ENCODE results near the gene REEP6.
"Not testable (repeated sequence)": the region's sequence is repeated elsewhere in the genome, so short reads cannot be mapped to it uniquely, and the experiment has no call there.

REEP6 gene

DNA sequence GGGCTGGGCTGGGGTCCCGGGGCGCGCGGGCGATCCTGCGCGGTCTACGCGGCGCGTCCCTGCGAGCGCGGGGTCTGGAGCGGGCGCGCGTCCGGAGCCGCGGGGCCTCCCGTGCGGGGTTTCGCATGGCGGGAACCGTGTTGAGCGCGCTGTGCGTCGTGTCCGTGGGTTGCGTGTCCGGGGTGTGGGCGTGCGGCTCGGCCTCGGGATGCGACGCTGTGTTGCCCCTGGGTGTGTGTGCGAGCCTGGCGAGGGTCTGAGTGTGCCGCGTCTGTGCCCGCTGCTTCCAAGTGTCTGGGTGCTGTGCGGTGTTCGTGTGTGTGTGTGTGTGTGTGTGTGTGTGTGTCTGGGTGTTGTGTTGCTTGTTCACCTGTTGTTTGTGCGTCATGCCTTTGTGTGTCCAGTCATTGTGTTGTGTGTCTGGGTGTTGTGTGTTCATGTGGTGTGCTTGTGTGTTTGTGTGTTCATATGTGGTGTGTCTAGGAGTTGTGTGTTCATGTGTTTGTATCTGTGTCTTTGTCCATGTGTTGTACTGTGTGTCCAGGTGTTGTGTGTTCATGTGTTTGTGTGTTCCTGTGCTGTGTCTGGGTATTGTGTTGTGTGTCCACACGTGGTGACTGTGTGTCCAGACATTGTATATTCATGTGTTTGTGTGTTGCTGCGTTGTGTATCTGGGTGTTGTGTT, 33.4 kb downstream of the REEP6 start:
- no peak for DNase-seq (ENCODE audit: low spot score)

DNA sequence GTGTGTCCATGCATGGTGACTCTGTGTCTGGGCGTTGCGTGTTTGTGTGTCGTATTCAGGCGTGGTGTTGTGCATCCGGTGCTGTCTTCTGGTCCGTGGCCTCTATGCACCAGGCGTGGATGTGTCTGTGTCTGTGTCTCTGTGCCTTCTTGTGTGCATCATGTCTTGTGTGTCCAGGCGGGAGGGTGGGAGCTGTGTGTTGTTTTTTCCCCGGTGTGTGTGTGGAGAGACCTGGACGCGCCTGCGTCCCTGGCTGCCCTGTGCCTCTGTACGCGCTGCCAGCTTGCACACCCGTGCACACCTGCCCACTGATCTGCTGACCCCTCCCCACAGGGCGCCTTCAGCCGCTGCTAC, 34.0 kb downstream of the REEP6 start:
- no peak for DNase-seq (ENCODE audit: low spot score)

GRCh38 chr19:1525343-1525742, 34.4 kb downstream of the REEP6 start:
- DNase-seq (ENCODE audit: low spot score) = no peak

DNA sequence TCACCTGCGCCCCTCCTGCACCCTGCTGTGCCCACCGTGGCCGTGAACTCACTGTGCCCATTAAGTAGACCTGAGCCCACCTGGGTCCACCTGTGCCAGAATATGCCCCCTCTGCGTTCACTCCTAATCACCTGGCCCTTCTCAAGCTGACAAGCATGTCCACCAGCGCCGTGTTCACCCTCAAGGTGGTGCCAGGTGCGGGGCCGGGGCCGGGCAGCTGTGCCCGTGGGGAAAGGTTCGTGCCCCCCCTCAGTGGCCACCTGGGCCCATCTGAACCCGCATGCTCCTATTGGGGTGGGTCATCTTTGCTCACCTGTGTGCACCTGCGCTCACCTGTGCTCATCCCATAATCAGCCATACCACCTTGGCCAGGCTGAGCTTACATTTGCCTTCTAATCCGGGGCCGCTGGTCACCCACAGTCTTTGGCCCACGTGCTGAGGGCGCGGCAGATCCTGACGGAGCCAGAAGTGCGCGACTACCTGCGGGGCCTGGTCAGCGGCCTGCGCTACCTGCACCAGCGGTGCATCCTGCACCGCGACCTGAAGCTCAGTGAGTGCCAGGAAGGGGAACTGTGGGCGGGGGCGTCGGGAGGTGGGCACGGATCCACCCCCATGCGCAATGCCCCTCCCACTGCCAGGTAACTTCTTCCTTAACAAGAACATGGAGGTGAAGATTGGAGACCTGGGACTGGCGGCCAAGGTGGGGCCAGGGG, 35.2 kb downstream of the REEP6 start:
- no peak for DNase-seq (ENCODE audit: low spot score)

DNA sequence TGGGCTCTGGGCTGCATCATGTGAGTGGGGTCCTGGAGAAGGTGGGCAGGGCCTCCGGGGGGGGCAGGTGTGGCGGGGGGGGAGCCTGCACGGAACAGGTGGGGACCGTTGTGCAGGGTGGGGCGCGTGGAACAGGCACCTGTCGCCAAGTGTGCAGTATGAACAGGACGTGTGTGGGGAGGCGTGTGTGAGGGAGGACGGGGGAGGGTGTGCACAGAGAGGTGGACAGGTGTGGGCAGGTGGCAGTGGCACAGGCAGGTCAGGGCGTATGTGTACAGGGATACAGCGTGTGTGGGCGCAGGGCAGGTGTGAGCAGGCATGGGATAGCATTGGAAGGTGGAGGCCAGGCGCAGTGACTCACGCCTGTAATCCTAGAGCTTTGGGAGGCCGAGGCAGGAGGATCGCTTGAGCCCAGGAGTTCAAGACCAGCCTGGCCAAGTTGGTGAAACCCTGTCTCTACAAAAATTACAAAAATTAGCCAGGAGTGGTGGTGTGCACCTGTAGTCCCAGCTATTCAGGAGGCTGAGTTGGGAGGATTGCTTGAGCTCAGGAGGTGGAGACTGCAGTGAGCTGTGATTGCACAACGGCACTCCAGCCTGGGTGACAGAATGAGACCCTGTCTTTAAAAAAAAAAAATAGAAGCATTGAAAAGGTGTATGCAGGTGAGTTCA, 36.1 kb downstream of the REEP6 start:
- no peak for DNase-seq (ENCODE audit: low spot score)

DNA sequence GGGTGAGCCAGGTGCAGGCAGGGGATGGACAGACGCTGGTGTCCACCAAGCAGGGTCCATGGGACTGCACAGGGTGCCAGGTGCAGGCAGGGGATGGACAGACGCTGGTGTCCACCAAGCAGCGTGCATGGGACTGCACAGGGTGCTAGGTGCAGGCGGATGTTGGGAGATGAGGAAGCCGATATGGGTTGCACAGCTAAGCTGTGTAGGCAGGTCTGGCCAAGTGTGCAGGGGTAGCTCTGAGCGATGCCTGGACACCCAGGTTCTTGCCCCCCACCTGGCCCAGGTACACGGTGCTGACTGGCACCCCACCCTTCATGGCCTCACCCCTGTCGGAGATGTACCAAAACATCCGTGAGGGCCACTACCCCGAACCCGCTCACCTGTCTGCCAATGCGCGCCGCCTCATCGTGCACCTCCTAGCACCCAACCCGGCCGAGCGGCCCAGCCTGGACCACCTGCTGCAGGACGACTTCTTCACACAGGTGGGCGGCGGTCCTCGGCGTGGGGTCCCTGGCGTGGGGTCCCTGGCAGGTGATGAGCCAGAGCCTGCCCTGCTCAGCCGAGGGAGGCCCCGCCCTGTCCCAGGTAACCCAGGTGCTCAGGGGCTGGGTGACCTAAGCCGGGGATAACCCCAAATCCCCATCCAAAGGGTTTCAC, 36.8 kb downstream of the REEP6 start:
- no peak for DNase-seq (ENCODE audit: low spot score)

GRCh38 chr19:1528596-1529429, 37.8 kb downstream of the REEP6 start:
- no peak for DNase-seq (ENCODE audit: low spot score)

DNA sequence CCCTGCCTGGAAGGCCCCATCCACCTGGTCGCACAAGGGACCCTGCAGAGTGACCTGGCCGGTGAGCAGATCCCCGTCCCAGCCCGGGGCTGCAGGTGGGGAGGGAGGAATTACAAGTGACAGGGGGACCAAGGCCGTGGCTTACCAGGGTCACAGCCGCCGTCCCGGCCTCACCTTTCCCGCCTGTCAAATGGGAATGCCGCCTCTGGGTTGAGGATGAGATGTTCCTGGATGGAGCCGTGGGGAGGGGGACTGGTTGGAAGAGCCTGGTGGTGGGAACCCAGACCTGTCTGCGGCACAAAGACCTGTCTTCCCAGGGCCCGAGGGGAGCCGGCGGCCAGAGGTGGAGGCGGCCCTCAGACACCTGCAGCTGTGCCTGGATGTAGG, 38.4 kb downstream of the REEP6 start:
- DNase-seq (ENCODE audit: low spot score) = no peak

DNA sequence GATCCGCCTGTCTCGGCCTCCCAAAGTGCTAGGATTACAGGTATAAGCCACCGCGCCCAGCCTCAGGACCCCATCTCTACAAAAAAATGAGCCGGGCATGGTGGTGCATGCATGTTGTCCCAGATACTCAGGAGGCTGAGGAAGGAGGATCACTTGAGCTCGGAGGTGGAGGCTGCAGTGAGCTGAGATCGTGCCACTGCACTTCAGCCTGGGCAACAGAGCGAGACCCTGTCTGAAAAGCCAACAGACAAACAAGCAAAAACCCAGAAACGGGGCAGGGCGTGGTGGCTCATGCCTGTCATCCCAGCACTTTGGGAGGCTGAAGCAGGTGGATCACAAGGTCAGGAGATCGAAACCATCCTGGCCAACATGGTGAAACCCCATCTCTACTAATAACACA, 39.9 kb downstream of the REEP6 start:
- DNase-seq (ENCODE audit: low spot score) = not testable (repeated sequence)

DNA sequence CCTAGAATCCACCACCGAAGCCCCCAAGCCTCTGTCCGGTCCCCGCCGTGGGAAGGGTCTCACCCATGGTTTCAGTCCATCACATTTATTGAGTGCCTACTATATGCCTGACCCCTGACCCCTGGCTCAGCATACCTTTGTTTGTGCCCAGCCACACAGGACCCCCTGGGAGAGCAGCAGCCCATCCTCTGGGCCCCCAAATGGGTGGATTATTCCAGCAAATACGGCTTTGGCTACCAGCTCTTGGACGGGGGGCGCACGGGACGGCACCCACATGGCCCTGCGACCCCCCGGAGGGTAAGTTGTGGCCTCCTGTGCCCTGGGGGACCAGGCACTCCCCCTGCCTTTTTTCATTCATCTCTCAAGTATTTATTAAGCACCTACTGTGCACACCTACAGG, 40.6 kb downstream of the REEP6 start:
- no peak for DNase-seq (ENCODE audit: low spot score)

DNA sequence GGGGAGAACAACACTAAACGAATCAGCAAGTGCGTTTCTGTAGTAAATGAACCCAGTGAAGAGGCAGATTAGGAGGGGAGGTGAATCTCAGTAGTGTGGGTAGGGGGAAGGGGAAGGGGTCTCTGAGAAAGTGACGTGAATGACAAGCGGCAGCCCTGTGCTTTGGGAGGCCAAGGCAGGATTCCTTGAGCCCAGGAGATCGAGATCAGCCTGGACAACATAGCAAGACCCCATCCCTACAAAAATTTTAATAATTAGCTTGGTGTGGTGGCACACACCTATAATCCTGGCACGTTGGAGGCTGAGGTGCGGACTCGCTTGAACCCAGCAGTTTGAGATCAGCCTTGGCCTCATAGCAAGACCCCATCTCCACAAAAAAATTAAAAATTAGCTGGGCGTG, 41.0 kb downstream of the REEP6 start:
- no peak for DNase-seq (ENCODE audit: low spot score)

- no peak for DNase-seq (ENCODE audit: low spot score)
These were observed 42.6 kb downstream of the REEP6 start for GRCh38 chr19:1533510-1534150.

GRCh38 chr19:1534972-1535371, 44.0 kb downstream of the REEP6 start:
- no peak for DNase-seq (ENCODE audit: low spot score)

GRCh38 chr19:1535699-1536098, 44.7 kb downstream of the REEP6 start:
- DNase-seq (ENCODE audit: low spot score) = not testable (repeated sequence)

GRCh38 chr19:1538978-1539377, 48.0 kb downstream of the REEP6 start:
- no peak for DNase-seq (ENCODE audit: low spot score)

GRCh38 chr19:1539749-1540148, 48.8 kb downstream of the REEP6 start:
- DNase-seq (ENCODE audit: low spot score) = not testable (repeated sequence)

- no peak for DNase-seq (ENCODE audit: low spot score)
These were observed 49.5 kb downstream of the REEP6 start for GRCh38 chr19:1540365-1540925.

Data from kidney tubule cell (primary cell).